ENCODE results near the gene UTP15. TPM values are rescaled to one million over a fixed set of nuclear protein-coding genes. Genes with fewer than 3 reads are reported as not detected.

The UTP15 gene
- total and polyA plus RNA-seq, 2 donors (not counting 3 experiments of a cell fraction or from before 2014, with no cell fraction given): 11.7 to 25.2 TPM

- no peaks in the 10 kb centered on the region for H3K9me1 ChIP-seq (replicated peaks; ENCODE audit: control insufficient read depth, extremely low read depth, insufficient read depth, low read length)
- no peak overlapping the region for H3K4me2 ChIP-seq (ENCODE audit: insufficient read depth, low read length)
- BruUV-seq (replicated peaks): no TSS peak
- no peak overlapping the region for H3K27ac ChIP-seq (ENCODE audit: insufficient read depth, low read depth, low read length)
- CTCF ChIA-PET: no interaction called here
- TF ChIP-seq MAX (IDR thresholded peaks at IDR 0.05; ENCODE audit: insufficient read depth, insufficient read length): no peak
- TF ChIP-seq POLR2A (IDR thresholded peaks at IDR 0.05; ENCODE audit: low read depth, low read length): no peak
- no peak for TF ChIP-seq CTCF (IDR thresholded peaks at IDR 0.05; ENCODE audit: extremely low read depth in 1 of 2, insufficient read depth in 1 of 2, low read depth in 1 of 2, low read length in 2 of 2)
- TF ChIP-seq FOS (IDR thresholded peaks at IDR 0.05; ENCODE audit: borderline replicate concordance, insufficient read depth, low read length): no peak
- peaks cover 0 to 3% of the 10 kb centered on the region in 2 experiments for H3K27me3 ChIP-seq (ENCODE audit: control insufficient read depth in 2 of 2, insufficient read depth in 2 of 2, low read length in 2 of 2)
- no peak for DNase-seq (ENCODE audit: low read depth, low spot score)
- no peaks in the 10 kb centered on the region for H3K36me3 ChIP-seq (ENCODE audit: control insufficient read depth in 2 of 2, extremely low read depth in 1 of 2, insufficient read depth in 2 of 2, low read length in 2 of 2)
- no peak overlapping the region for H2AFZ ChIP-seq (ENCODE audit: low read depth, low read length)
- no peaks in the 10 kb centered on the region for H3K79me2 ChIP-seq (ENCODE audit: control insufficient read depth, insufficient read depth, low read length)
- intact Hi-C loops (cut with micrococcal nuclease) (no loop called here), dilution Hi-C loops (cut with MboI; ENCODE audit: extremely low pct_ligation_motif_present, low sequenced_read_pairs) (no loop called here)
- H3K4me1 ChIP-seq (ENCODE audit: control insufficient read depth, extremely low read depth, insufficient read depth, low read length): no peaks in the 10 kb centered on the region
- no peak overlapping the region for H3K9ac ChIP-seq (replicated peaks; ENCODE audit: extremely low read depth, insufficient read depth, low read length)
- FAIRE-seq: no peak
- no peak overlapping the region for H3K4me3 ChIP-seq (replicated peaks in 1 of 3; ENCODE audit: insufficient read depth in 1 of 3, low read depth in 1 of 3, low read length in 3 of 3)
- POLR2A ChIA-PET: no interaction called here
- H3K9me3 ChIP-seq (replicated peaks; ENCODE audit: control insufficient read depth, insufficient read depth, low read length): no peaks in the 10 kb centered on the region
- H4K20me1 ChIP-seq (replicated peaks; ENCODE audit: control insufficient read depth, extremely low read depth, insufficient read depth, low read length): no peaks in the 10 kb centered on the region
Observed at GRCh38 chr5:73550016-73550415, 15.5 kb upstream of the UTP15 start.

- no peaks in the 10 kb centered on the region for H3K9me3 ChIP-seq (replicated peaks; ENCODE audit: control insufficient read depth, insufficient read depth, low read length)
- intact Hi-C loops (cut with micrococcal nuclease) (no loop called here), dilution Hi-C loops (cut with MboI; ENCODE audit: extremely low pct_ligation_motif_present, low sequenced_read_pairs) (no loop called here)
- CTCF ChIA-PET: no interaction called here
- no peak for DNase-seq (ENCODE audit: low read depth, low spot score)
- H3K9ac ChIP-seq (replicated peaks; ENCODE audit: extremely low read depth, insufficient read depth, low read length): no peak overlapping the region
- no peaks in the 10 kb centered on the region for H4K20me1 ChIP-seq (replicated peaks; ENCODE audit: control insufficient read depth, extremely low read depth, insufficient read depth, low read length)
- no peak overlapping the region for H3K4me2 ChIP-seq (ENCODE audit: insufficient read depth, low read length)
- H3K79me2 ChIP-seq (ENCODE audit: control insufficient read depth, insufficient read depth, low read length): no peaks in the 10 kb centered on the region
- H3K4me3 ChIP-seq (replicated peaks in 1 of 3; ENCODE audit: insufficient read depth in 1 of 3, low read depth in 1 of 3, low read length in 3 of 3): no peak overlapping the region
- POLR2A ChIA-PET: no interaction called here
- no peak overlapping the region for H2AFZ ChIP-seq (ENCODE audit: low read depth, low read length)
- no peak for FAIRE-seq
- H3K36me3 ChIP-seq (ENCODE audit: control insufficient read depth in 2 of 2, extremely low read depth in 1 of 2, insufficient read depth in 2 of 2, low read length in 2 of 2): no peaks in the 10 kb centered on the region
- peaks cover 0 to 3% of the 10 kb centered on the region in 2 experiments for H3K27me3 ChIP-seq (ENCODE audit: control insufficient read depth in 2 of 2, insufficient read depth in 2 of 2, low read length in 2 of 2)
- no peak overlapping the region for H3K27ac ChIP-seq (ENCODE audit: insufficient read depth, low read depth, low read length)
- BruUV-seq (replicated peaks): no TSS peak
- no peaks in the 10 kb centered on the region for H3K9me1 ChIP-seq (replicated peaks; ENCODE audit: control insufficient read depth, extremely low read depth, insufficient read depth, low read length)
- TF ChIP-seq MYC (IDR thresholded peaks at IDR 0.05; ENCODE audit: low read depth, low read length) (no peak), POLR2AphosphoS5 (IDR thresholded peaks at IDR 0.05; ENCODE audit: insufficient read depth, low read depth, low read length) (no peak), GATA2 (IDR thresholded peaks at IDR 0.05; ENCODE audit: insufficient read depth, insufficient read length, low read depth, low read length) (no peak), POLR2A (IDR thresholded peaks at IDR 0.05; ENCODE audit: low read depth, low read length) (no peak), JUN (IDR thresholded peaks at IDR 0.05; ENCODE audit: borderline replicate concordance, insufficient read depth, insufficient read length, low read depth) (no peak), MAX (IDR thresholded peaks at IDR 0.05; ENCODE audit: insufficient read depth, insufficient read length) (no peak), FOS (IDR thresholded peaks at IDR 0.05; ENCODE audit: borderline replicate concordance, insufficient read depth, low read length) (no peak), EZH2 (IDR thresholded peaks at IDR 0.05; ENCODE audit: borderline replicate concordance, low read depth, low read length, severe bottlenecking) (no peak), CTCF (IDR thresholded peaks at IDR 0.05; ENCODE audit: extremely low read depth in 1 of 2, insufficient read depth in 1 of 2, low read depth in 1 of 2, low read length in 2 of 2) (no peak)
- H3K4me1 ChIP-seq (ENCODE audit: control insufficient read depth, extremely low read depth, insufficient read depth, low read length): no peaks in the 10 kb centered on the region
Observed at GRCh38 chr5:73552642-73553041, 12.9 kb upstream of the UTP15 start.

Measured in endothelial cell of umbilical vein (primary cell).